ENCODE measurements around the gene TEDDM1. TPM values are rescaled to one million over a fixed set of nuclear protein-coding genes. Genes with fewer than 3 reads are reported as not detected.

The TEDDM1 gene
- total and polyA plus RNA-seq, 10 of the 15 experiments (the other 5 are each of a cell fraction or from before 2014, with no cell fraction given), result 0.11 TPM; not detected in 9

- no peaks in the 10 kb centered on the region for H3K79me2 ChIP-seq (ENCODE audit: control insufficient read depth, insufficient read depth, low read length)
- no peak overlapping the region for H3K27ac ChIP-seq (ENCODE audit: control insufficient read depth, insufficient read depth)
- ChIA-PET SMC1A (ENCODE audit: uncharacterized antibody, unreplicated experiment) (interaction anchor here (1.0 to 1.7 kb wide), 2 partner anchors 10 to 189 kb away, joined by 3 to 13 read pairs; no protein-coding TSS in a partner anchor), CTCF (interaction anchor here (0.9 to 1.2 kb wide), 2 partner anchors 9 kb away, joined by 3 to 5 read pairs; no protein-coding TSS in a partner anchor), RAD21 (ENCODE audit: unreplicated experiment) (interaction anchor here (1.3 kb wide), 1 partner anchor 9 kb away, joined by 3 read pairs; no protein-coding TSS in a partner anchor), POLR2A (no interaction called here)
- H2AFZ ChIP-seq (ENCODE audit: control insufficient read depth, low read depth, low read length), result no peak overlapping the region
- no peaks in the 10 kb centered on the region for H3K36me3 ChIP-seq (ENCODE audit: control insufficient read depth in 2 of 2, insufficient read depth in 2 of 2, low read length in 1 of 2)
- H3K4me1 ChIP-seq (ENCODE audit: control insufficient read depth, insufficient read depth, low read length), result no peaks in the 10 kb centered on the region
- no peak overlapping the region for H3K4me3 ChIP-seq
- no peak for DNase-seq (ENCODE audit: low read depth, low spot score)
- no peaks in the 10 kb centered on the region for H4K20me1 ChIP-seq (ENCODE audit: control insufficient read depth, insufficient read depth)
- TF ChIP-seq RAD51 (IDR thresholded peaks at IDR 0.05) (no peak), BACH1 (IDR thresholded peaks at IDR 0.05; ENCODE audit: borderline replicate concordance) (no peak), ZBED1 (IDR thresholded peaks at IDR 0.05; ENCODE audit: borderline replicate concordance) (no peak), MTA3 (IDR thresholded peaks at IDR 0.05; ENCODE audit: borderline replicate concordance, low read length) (no peak), ATF2 (IDR thresholded peaks at IDR 0.05; ENCODE audit: low read length) (no peak), ZNF217 (IDR thresholded peaks at IDR 0.05) (no peak), TCF12 (IDR thresholded peaks at IDR 0.05; ENCODE audit: low read depth, low read length) (no peak), RELA (IDR thresholded peaks at IDR 0.05; ENCODE audit: borderline replicate concordance, partially characterized antibody) (no peak), YBX1 (IDR thresholded peaks at IDR 0.05) (no peak), SMC3 (IDR thresholded peaks at IDR 0.05; ENCODE audit: borderline replicate concordance, low read length) (no peak), ATF3 (IDR thresholded peaks at IDR 0.05; ENCODE audit: borderline replicate concordance, extremely low read depth, low read depth, low read length) (no peak)
- TF ChIP-seq, protein P1, sequence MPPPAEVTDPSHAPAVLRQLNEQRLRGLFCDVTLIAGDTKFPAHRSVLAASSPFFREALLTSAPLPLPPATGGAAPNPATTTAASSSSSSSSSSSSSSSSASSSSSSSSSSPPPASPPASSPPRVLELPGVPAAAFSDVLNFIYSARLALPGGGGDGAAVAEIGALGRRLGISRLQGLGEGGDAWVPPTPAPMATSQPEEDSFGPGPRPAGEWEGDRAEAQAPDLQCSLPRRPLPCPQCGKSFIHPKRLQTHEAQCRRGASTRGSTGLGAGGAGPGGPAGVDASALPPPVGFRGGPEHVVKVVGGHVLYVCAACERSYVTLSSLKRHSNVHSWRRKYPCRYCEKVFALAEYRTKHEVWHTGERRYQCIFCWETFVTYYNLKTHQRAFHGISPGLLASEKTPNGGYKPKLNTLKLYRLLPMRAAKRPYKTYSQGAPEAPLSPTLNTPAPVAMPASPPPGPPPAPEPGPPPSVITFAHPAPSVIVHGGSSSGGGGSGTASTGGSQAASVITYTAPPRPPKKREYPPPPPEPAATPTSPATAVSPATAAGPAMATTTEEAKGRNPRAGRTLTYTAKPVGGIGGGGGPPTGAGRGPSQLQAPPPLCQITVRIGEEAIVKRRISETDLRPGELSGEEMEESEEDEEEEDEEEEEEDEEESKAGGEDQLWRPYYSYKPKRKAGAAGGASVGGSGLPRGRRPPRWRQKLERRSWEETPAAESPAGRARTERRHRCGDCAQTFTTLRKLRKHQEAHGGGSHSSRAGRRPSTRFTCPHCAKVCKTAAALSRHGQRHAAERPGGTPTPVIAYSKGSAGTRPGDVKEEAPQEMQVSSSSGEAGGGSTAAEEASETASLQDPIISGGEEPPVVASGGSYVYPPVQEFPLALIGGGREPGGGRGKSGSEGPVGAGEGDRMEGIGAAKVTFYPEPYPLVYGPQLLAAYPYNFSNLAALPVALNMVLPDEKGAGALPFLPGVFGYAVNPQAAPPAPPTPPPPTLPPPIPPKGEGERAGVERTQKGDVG (CRISPR knock-in tag; IDR thresholded peaks at IDR 0.05), result no peak
- no peak for FAIRE-seq
- no peak overlapping the region for H3K9ac ChIP-seq (ENCODE audit: control insufficient read depth, insufficient read depth, low read length)
- intact Hi-C loops (cut with micrococcal nuclease; ENCODE audit: unreplicated experiment) (no loop called here), in situ Hi-C loops (cut with MboI) (no loop called here)
- no peaks in the 10 kb centered on the region for H3K27me3 ChIP-seq (replicated peaks in 1 of 2; ENCODE audit: control insufficient read depth in 2 of 2, insufficient read depth in 2 of 2, low read length in 1 of 2)
- no peak overlapping the region for H3K4me2 ChIP-seq (ENCODE audit: control insufficient read depth, insufficient read depth)
- no peak for ATAC-seq
- no TSS peak for BruUV-seq (replicated peaks)
- 0% methylated on average over 1 of the region's 1 CpG for WGBS (ENCODE audit: insufficient coverage, insufficient replicate concordance, low lambda C conversion rate, missing lambda C conversion rate)
- H3K9me3 ChIP-seq (replicated peaks; ENCODE audit: control insufficient read depth, insufficient read depth, low read length), result no peaks in the 10 kb centered on the region; the same call in 2 of the 3 replicates
These were observed 5.5 kb upstream of the TEDDM1 start for GRCh38 chr1:182406012-182406411.
